Uterus (tissue), 4 donors: ENCODE measurements around the gene PIR. TPM values are rescaled to one million over a fixed set of nuclear protein-coding genes. Genes with fewer than 3 reads are reported as not detected.

Source experiments
- DNase-seq, 2 donors: peaks; one replicate each; pipeline ENCODE4 v3.0.0-alpha.2; 2019 to 2020
- H3K27ac ChIP-seq, 2 donors: fragments of 200-600 bp; sonication (generic); 1 replicate in 1 of 2; 2 replicates in 1 of 2; pipeline ENCODE4 v1.5.1; 2016 to 2018
- H3K27me3 ChIP-seq, 2 donors: fragments of 200-600 bp; sonication (generic); one replicate each; pipeline ENCODE4 v1.5.1; 2018 to 2019; ENCODE audit warnings: control low read depth in 1 of 2
- H3K36me3 ChIP-seq, 2 donors: fragments of 200-600 bp; sonication (generic); one replicate each; pipeline ENCODE4 v1.5.1; 2019; ENCODE audit warnings: control low read depth in 1 of 2
- H3K4me1 ChIP-seq, 2 donors: fragments of 200-600 bp; sonication (generic); one replicate each; pipeline ENCODE4 v1.5.1; 2018 to 2019; ENCODE audit warnings: control low read depth in 1 of 2
- H3K4me3 ChIP-seq, 2 donors: fragments of 200-600 bp; sonication (generic); 1 replicate in 1 of 2; 2 replicates in 1 of 2; pipeline ENCODE4 v1.5.1; 2018 to 2019; ENCODE audit warnings: mild to moderate bottlenecking in 1 of 2
- H3K9me3 ChIP-seq, 2 donors: fragments of 200-600 bp; sonication (generic); one replicate each; pipeline ENCODE4 v1.5.1; 2019; ENCODE audit warnings: control low read depth in 1 of 2
- CTCF ChIP-seq, 4 experiments: fragments of 200-600 bp in 2 of 4; fragments of 450-650 bp in 2 of 4; sonication (generic) in 2 of 4; IDR thresholded peaks; one replicate each; pipeline ENCODE4 v1.5.1; 2016 to 2019; ENCODE audit warnings: antibody characterized with exemption in 4 of 4, mild to moderate bottlenecking in 2 of 4, moderate library complexity in 1 of 4
- POLR2A ChIP-seq, 2 donors: fragments of 450-650 bp; IDR thresholded peaks; one replicate each; pipeline ENCODE4 v1.6.1; 2016; ENCODE audit warnings: antibody characterized with exemption in 2 of 2, mild to moderate bottlenecking in 1 of 2, moderate library complexity in 1 of 2
- intact Hi-C: fragments of 100-400 bp; cut with DNase I; formaldehyde crosslinking; loops from one replicate; pipeline ENCODE4 v1.15.1; 2023; ENCODE audit warnings: low total_unique reads
- total RNA-seq, 4 donors: library from RNA; depleted of rRNA in 3 of 4; stranded (reverse); fragments of >200 nt in 3 of 4; gene quantifications; one replicate each; pipeline versions ENCODE4 v1.1.0 to v1.2.4, GENCODE V29; 2014 to 2023
- donor health status: DM: yes; HTN: yes; CAD: no.

The PIR gene
- total RNA-seq, result 10 to 100 TPM in 2 of 4 donors, 1 to 10 TPM in 2; 2.9 to 16.1 (median 12.3) TPM

GRCh38 chrX:15493118-15493962 lies at the start of gene PIR:
Gene PIR, minus strand, starts transcription at chrX:15493333. Its CDS starts 2,076 bp downstream, at chrX:15491257.
- Histone ChIP-seq H3K27me3 (no peaks in the 10 kb centered on the region), H3K27ac (peak within 1 kb of the TSS; percentile 67 to 70), H3K4me3 (peak within 1 kb of the TSS; percentile 37 to 56), H3K36me3 (no peaks in the 10 kb centered on the region), H3K4me1 (peaks cover 0 to 4% of the 10 kb centered on the region in 2 donors), H3K9me3 (no peaks in the 10 kb centered on the region)
- peak; percentile 82 to 84 for DNase-seq
- intact Hi-C loops, result no loop called here
- TF ChIP-seq CTCF (IDR thresholded peaks at IDR 0.05) (peak; percentile 8 to 52 (median 22)), POLR2A (IDR thresholded peaks at IDR 0.05) (peak in 1 of 2 donors; percentile 51)

GRCh38 chrX:15530318-15530717 lies 37.2 kb upstream of the PIR start:
- intact Hi-C loops, result no loop called here
- Histone ChIP-seq H3K27me3 (no peaks in the 10 kb centered on the region), H3K9me3 (no peaks in the 10 kb centered on the region), H3K4me1 (no peaks in the 10 kb centered on the region), H3K27ac (no peak overlapping the region), H3K4me3 (no peak overlapping the region), H3K36me3 (no peaks in the 10 kb centered on the region)
- no peak for DNase-seq
- TF ChIP-seq CTCF (IDR thresholded peaks at IDR 0.05), result no peak
- no peak for TF ChIP-seq POLR2A (IDR thresholded peaks at IDR 0.05)

- intact Hi-C loops, result no loop called here
- no peak for DNase-seq
- TF ChIP-seq POLR2A (IDR thresholded peaks at IDR 0.05) (no peak), CTCF (IDR thresholded peaks at IDR 0.05) (no peak)
- Histone ChIP-seq H3K4me1 (no peaks in the 10 kb centered on the region), H3K27me3 (no peaks in the 10 kb centered on the region), H3K4me3 (no peak overlapping the region), H3K36me3 (no peaks in the 10 kb centered on the region), H3K9me3 (no peaks in the 10 kb centered on the region), H3K27ac (no peak overlapping the region)
These were observed 36.0 kb upstream of the PIR start for GRCh38 chrX:15529165-15529564.

GRCh38 chrX:15525664-15526416 lies 32.7 kb upstream of the PIR start:
- no peak for TF ChIP-seq CTCF (IDR thresholded peaks at IDR 0.05)
- no peak for TF ChIP-seq POLR2A (IDR thresholded peaks at IDR 0.05)
- Histone ChIP-seq H3K27me3 (no peaks in the 10 kb centered on the region), H3K4me1 (no peaks in the 10 kb centered on the region), H3K36me3 (no peaks in the 10 kb centered on the region), H3K4me3 (no peak overlapping the region), H3K9me3 (no peaks in the 10 kb centered on the region), H3K27ac (no peak overlapping the region)
- DNase-seq, result no peak
- intact Hi-C loops, result no loop called here

- Histone ChIP-seq H3K4me1 (no peaks in the 10 kb centered on the region), H3K9me3 (no peaks in the 10 kb centered on the region), H3K36me3 (no peaks in the 10 kb centered on the region), H3K27ac (no peak overlapping the region), H3K4me3 (no peak overlapping the region), H3K27me3 (no peaks in the 10 kb centered on the region)
- no peak for TF ChIP-seq POLR2A (IDR thresholded peaks at IDR 0.05)
- TF ChIP-seq CTCF (IDR thresholded peaks at IDR 0.05), result no peak
- DNase-seq, result no peak
- intact Hi-C loops, result no loop called here
These were observed 31.3 kb upstream of the PIR start for GRCh38 chrX:15524417-15524816.
